ENCODE data around the gene TCEA3.

Gene TCEA3

GRCh38 chr1:23444596-23445390 lies 20.2 kb upstream of the TCEA3 start:
- DNase-seq, result no peak

- no peak for DNase-seq
These were observed 19.6 kb upstream of the TCEA3 start for GRCh38 chr1:23444104-23444533.

DNA sequence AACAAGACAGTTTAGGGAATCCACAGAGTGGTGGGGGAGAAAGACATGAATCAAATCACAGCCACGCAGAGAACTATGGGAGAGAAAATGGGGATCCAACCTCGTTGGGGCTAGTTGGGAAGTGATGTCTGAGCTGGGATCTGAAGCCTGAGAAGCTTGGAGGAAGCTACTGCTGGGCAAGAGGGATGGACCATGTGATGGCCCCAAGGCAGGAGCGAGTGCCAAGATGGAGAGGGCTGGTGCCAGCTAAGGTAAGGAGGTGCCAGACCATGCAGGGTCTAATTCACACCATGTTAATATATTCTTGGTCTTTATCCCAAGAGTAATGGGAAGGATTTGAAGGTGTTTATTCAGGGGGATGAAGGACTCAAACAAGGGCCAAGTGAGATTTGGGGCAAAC lies 18.2 kb upstream of the TCEA3 start:
- no peak for DNase-seq

DNA sequence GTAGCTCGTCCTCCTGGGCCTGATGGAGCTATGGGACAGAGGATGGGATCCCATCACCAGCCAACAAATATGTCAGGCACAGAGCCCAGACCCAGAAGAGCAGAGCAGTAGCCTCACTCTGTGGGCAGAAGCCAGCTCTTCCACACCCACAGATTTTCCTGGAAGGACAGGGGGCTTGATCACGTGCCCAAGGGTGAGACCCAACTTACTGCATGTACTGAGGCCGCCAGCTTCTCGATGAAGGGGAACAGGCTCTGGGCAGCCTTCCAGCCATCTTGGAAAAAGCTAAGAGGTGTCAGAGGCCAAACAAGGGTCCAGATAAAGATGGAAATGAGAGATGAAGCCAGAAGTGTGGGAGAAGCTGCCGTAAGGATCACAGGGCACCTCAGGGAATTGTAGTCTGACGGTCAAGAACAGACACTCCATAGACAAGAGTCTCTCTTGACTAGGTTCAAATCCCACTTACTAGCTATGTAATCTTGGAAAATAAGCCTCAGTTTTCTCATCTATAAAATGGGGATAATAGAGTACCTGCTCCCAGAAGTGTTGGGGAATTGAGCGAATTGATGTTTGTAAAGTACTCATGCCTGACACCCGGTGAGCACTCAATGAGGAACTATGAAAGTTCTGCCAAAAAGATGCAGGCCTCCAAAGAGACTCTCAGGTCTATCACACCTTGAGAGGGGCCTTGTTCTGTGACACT lies 17.0 kb upstream of the TCEA3 start:
- no peak for DNase-seq

GRCh38 chr1:23438545-23438944 lies 14.0 kb upstream of the TCEA3 start:
- no peak for DNase-seq

GRCh38 chr1:23437355-23437664 lies 12.8 kb upstream of the TCEA3 start:
- DNase-seq, result no peak

GRCh38 chr1:23436520-23437354 lies 12.2 kb upstream of the TCEA3 start:
- peak; percentile 71 for DNase-seq

- no peak for DNase-seq
These were observed 9.8 kb upstream of the TCEA3 start for GRCh38 chr1:23434260-23434775.

GRCh38 chr1:23433122-23433521 lies 8.6 kb upstream of the TCEA3 start:
- no peak for DNase-seq

GRCh38 chr1:23431431-23431830 lies 6.9 kb upstream of the TCEA3 start:
- no peak for DNase-seq

GRCh38 chr1:23430803-23431202 lies 6.3 kb upstream of the TCEA3 start:
- DNase-seq, result no peak

DNA sequence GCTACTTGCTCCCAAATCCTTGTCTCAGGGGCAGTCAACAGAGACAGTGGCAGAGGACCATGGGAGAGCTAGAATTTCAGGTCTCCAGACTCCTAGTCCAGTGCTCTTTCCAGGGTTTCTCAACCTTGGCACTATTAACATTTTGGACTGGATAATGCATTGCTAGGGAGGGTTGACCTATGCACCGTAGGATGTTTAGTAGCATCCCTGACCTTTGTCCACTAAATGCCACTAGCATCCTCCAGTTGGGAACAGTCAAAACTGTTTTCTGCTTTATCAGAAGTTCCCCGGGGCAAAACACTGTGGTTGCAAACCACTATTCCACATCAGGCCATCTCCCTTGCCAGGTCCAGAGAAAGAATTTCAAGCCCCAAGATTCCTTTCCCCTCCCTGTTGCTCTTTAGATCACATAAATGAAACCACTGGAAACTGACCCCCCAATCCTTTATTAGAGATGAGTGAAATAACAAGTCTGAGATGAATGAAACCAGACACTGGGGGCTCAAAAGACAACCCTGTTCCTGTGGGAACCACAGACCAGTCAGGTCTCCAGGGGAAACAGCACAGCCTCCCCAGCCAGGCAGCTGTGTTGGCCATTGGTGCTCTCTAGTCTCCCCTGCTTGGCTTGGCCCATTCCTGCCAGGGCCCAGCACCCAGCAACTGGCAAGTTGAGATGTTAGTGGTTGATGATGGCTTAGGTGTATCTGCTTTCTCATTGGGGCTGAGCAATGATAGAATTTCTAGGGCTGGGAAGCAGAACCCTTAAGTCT lies 3.8 kb upstream of the TCEA3 start:
- DNase-seq, result no peak

DNA sequence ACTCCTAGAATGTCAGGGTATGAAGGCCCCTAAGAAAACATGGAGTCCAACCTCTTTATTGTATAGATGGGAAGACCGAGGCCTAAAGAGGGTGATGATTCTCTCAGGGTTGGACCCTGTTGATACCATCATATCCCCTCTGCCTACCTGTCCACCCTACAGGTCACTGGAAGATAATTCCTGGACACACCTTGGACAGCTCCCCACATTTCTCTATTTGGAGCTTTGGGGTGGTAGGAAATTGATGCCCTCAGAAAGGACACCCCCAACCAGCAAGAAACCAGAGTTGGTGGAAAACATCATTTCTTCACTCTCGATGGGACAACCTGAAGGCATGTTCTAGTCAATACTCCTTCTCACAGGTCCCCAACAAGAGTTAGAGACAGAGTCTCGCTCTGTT lies 3.0 kb upstream of the TCEA3 start:
- no peak for DNase-seq

- no peak for DNase-seq
These were observed 2.3 kb upstream of the TCEA3 start for GRCh38 chr1:23426828-23427227.

DNA sequence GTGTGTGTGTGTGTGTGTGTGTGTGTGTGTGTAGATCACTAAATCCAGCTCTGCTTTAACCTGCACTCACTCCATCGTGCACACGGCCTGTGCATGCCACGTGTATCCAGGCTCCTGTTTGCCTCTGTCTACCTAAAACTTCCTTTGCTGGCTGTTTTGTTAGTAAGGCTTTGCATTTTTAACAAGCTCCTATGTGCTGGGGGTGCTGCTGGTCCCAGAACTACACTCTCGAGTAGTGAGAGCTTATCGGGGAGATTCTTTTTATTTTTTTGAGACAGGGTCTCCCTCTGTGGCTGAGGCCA lies 596 bp upstream of the TCEA3 start:
- DNase-seq, result no peak

DNA sequence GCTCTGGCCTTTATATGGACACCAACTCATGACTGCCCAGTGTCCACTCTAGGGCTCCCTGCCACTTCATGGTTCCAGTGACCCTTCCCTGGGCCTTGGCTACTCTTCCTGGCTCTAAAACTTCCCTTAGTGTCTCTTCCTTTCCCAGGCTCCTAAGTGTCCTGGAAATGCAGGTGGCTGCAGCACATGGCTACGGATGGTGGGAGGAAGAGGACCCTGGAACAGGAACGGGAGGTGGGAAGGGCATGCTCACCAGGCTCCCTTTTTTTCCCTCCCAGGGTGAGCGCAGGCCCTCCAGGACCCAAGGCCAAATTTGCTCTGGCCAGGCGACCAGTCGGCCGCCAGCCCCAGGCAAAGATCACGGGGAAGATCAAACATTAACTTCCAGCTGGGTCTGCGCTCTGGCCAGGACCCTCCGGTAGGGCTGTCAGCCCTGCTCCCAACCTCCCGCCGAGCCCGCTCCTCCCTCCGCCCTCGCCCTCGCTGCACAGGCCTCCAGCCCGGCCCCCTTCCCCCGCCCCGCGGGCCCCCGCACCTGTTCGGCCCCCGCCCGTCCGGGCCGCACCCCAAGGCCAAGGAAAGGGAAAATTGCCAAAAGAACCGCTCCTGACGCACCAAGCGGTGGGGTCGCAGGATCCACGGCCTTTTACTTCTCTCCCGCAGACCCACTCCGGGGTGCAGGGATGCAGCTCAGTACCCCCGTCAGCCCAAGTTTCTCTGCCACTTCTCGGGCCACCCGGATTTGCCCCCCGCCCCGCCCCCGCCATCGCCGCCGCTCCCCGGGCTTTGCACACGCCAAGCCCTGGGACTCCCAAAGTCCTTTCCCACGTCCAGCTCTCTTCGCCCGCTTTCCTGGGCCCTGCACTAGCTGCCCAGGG lies 894 bp downstream of the TCEA3 start:
- DNase-seq, result peak; percentile 65

- no peak for DNase-seq
These were observed 1.6 kb downstream of the TCEA3 start for GRCh38 chr1:23422941-23423340.

- DNase-seq, result peak; percentile 77
These were observed 2.2 kb downstream of the TCEA3 start for GRCh38 chr1:23422241-23422877.

DNA sequence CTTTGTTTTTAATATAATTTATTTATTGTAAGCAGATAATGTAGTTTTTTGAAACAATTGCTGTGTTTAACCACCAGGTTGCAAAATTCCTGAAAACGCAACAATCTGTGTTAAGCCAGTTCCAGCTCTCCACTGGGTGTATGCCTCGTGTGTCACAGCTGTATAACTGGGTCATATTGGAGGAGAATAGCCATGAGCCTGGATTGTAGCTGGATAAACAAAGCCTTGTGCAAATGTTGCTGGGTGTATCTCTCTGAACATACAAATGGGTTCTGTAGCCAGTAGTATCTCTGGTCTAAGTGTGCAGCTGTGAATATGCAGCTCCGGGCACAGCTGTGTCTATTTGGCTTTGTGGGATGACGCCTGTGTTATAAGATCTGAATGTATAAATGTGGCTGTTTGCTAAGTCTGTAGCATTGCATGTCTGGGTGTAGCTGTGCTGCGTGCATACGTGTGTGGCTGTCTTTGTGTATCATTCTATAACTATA lies 2.8 kb downstream of the TCEA3 start:
- no peak for DNase-seq

- DNase-seq, result no peak
These were observed 3.2 kb downstream of the TCEA3 start for GRCh38 chr1:23421343-23421742.

GRCh38 chr1:23420778-23421177 lies 3.8 kb downstream of the TCEA3 start:
- no peak for DNase-seq
